MG63 (cell line): ENCODE results near the gene ADARB2. TPM values are rescaled to one million over a fixed set of nuclear protein-coding genes. Genes with fewer than 3 reads are reported as not detected.
"Not testable (repeated sequence)": the region's sequence is repeated elsewhere in the genome, so short reads cannot be mapped to it uniquely, and the experiment has no call there.

Source experiments
- DNase-seq: peaks from one replicate; pipeline ENCODE4 v3.0.0-alpha.2; 2020
- H3K27me3 ChIP-seq: fragments of 250-450 bp; sonication (Bioruptor Pico); 2 replicates; pipeline ENCODE4 v1.5.1; 2020; ENCODE audit warnings: mild to moderate bottlenecking, moderate library complexity
- H3K36me3 ChIP-seq: fragments of 250-450 bp; sonication (Bioruptor Pico); 2 replicates; pipeline ENCODE4 v1.5.1; 2020; ENCODE audit warnings: mild to moderate bottlenecking, moderate library complexity
- H3K4me3 ChIP-seq: fragments of 250-450 bp; sonication (Bioruptor Pico); 2 replicates; pipeline ENCODE4 v1.5.1; 2020; ENCODE audit warnings: mild to moderate bottlenecking, moderate library complexity
- H3K9me3 ChIP-seq: fragments of 250-450 bp; sonication (Bioruptor Pico); 2 replicates; pipeline ENCODE4 v1.5.1; 2020; ENCODE audit warnings: mild to moderate bottlenecking, moderate library complexity
- total RNA-seq: library from RNA; depleted of rRNA; stranded (reverse); fragments of >200 nt; shearing (Covaris generic); gene quantifications from 2 replicates; pipeline ENCODE4 v1.2.3, GENCODE V29; 2014; ENCODE audit warnings: low replicate concordance

ADARB2 gene
- total RNA-seq, 1 experiment from 2014 or later: not detected

DNA sequence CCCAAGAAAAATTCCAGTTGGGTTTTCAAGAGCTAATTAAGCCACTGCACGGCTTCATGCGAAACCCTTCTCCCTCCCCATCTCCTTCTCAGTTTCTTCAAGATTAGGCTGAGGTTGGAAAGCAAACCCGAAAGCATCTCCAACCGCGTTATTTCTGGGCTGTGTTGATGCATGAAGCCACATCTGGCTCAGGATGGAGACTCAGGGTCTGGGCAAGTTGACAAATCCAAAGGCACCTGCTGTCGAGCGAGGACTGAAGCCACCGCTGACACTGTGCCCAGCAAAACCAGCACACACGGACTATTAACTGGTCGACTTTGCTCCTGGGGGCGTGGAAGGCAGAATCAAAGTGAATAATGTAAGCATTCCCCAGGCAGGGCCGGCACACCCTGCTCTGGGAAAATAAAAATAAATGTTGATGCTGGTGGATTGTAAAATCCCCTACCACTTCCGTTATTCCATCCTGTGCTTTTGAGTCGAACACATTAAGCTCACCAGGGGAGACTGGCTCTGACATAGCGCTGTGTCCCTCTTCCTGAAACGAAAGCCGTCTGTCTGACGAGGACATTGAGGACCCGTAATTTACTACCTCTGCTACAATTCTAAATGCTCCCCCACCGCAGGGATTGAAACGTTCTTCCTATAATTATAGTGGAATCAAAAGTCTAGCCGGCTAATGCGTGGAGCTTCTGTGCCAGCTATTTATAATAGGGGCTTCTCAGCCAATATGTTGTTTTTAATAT, 269.8 kb downstream of the ADARB2 start:
- Histone ChIP-seq H3K4me3 (no peak overlapping the region), H3K9me3 (no peaks in the 10 kb centered on the region), H3K27me3 (peaks cover 53% of the 10 kb centered on the region), H3K36me3 (no peaks in the 10 kb centered on the region)
- DNase-seq: no peak

DNA sequence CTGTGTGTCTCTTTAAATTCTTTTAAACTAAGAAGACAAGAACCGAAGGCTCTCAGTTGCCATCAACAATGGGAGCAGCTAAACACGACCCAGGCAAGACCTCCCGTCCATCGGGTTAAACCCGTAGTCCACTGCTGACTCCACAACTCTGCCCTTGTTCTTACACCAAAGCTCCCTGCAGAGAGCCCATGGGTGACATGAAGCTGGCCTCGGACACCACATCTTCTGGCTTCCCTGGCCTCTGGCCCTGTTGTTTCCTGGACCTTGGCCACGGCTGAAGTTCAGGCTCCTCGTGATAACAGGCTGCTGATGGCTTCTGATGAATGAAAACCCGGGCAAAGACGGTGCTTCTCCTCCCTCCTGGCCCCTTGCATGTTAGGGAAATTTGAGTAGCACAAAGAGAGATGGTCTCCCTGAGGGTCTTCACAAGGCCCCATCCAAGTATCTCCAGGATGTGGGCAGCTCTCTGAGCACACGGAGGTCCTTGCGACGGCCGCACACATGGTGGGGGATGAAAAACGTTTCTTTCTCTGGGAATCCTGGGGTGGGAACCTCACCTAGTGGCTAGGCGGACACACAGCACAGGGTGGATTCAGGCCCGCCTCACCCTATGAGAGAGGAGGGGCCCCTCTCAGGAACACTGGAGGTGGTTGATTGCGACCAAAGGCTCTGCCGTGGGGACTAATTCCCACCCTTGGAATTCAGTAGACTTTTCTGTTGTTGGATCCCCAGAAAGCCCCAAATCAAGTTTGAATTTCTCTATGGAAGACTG, 271.1 kb downstream of the ADARB2 start:
- H3K4me3 ChIP-seq: no peak overlapping the region
- H3K36me3 ChIP-seq: no peaks in the 10 kb centered on the region
- H3K9me3 ChIP-seq: no peaks in the 10 kb centered on the region
- DNase-seq: no peak
- peaks cover 53% of the 10 kb centered on the region for H3K27me3 ChIP-seq

DNA sequence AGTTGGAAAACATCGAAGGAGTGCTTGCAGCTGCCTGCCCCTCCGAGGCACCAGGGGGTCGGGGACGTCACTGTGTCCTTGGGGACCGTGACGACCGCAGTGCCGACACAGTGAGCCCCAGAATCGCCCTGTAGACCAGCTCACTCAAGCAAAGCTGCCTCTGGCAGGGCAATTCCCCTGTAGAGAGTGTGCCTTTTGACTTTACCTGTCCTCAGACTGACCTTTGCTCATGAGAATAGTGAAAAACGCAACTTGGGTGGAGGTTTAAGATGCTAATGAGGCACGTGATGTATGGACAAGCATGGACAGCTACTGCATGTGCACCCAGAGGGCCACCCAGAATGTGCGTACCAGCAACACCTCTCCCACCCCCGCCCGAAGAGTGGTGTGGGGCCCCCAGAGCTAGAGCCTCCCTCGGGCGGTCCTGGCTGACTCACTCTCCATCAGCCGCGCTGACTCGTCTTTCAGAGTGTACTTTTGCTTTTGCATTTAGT, 271.9 kb downstream of the ADARB2 start:
- no peaks in the 10 kb centered on the region for H3K36me3 ChIP-seq
- no peaks in the 10 kb centered on the region for H3K9me3 ChIP-seq
- no peak overlapping the region for H3K4me3 ChIP-seq
- DNase-seq: no peak
- H3K27me3 ChIP-seq: peaks cover 47% of the 10 kb centered on the region

DNA sequence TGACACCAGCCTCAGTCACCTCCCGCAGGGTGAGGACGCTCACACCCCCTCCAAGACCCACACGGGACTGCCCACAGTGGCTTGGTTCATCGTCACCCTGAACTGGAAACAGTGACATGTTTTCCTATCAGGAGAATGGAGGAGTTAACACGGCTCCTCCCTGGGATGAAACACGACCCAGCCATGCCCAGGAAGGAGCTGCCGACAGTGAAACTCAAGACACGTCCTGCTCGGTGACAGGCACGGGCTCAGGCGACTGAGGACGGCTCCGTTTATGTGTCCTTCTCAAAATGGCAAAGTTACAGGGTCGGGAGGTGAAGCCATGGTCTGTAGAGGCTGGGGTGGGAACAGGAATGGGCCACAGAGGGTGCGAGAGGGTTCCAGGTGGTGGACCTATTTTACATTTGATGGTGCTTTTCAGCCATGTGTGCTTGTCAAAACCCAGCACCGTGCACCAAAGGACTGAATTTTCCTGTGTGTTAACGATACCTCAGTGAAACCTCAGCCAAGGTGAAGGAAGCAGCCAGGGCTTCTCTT, 272.4 kb downstream of the ADARB2 start:
- H3K4me3 ChIP-seq: no peak overlapping the region
- H3K27me3 ChIP-seq: peaks cover 45% of the 10 kb centered on the region
- no peaks in the 10 kb centered on the region for H3K36me3 ChIP-seq
- DNase-seq: no peak
- no peaks in the 10 kb centered on the region for H3K9me3 ChIP-seq

DNA sequence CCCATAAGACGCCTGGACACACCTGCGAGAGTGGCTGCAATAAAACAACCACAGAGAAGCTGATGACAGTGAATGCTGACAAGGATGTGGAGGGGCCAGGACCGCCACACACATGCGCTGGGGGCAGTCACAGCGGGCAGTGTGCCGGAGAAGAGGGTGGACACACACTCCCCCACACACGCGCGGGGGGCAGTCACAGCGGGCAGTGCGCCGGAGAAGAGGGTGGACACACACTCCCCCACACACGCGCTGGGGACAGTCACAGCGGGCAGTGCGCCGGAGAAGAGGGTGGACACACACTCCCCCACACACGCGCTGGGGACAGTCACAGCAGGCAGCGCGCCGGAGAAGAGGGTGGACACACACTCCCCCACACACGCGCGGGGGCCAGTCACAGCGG, 273.4 kb downstream of the ADARB2 start:
- peaks cover 38% of the 10 kb centered on the region for H3K27me3 ChIP-seq
- not testable (repeated sequence) for H3K36me3 ChIP-seq, H3K4me3 ChIP-seq, DNase-seq, H3K9me3 ChIP-seq

DNA sequence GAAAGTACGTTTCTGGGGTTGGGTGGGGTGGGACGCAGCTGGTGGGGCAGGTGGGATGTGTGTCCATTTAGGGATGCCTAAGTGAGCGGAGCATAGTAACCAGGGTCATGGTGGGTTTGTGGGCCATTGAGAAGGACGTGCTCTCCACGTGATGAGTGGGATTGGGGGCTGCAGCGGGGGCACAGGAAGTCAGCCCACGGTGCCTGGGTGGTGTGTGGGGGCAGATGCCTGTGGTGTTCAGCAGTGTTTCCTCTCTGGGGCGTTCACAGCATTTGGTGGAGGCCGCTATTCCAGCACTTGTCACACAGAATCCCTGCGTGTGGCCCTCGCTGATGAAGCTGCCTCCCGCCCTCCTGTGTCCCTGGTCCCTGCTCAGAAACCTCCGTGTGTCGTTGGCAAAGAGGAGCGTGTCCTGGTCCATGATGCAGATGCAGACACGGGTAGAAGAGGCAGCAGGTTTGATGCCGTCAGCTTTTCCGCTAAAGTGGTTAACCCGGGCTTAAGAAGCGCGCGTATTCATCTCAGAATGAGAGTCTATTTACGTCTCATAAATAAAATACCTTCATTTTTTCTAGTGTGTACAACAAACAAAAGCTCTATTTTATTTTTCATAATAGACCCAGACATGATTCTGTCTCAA, 274.2 kb downstream of the ADARB2 start:
- H3K27me3 ChIP-seq: peaks cover 29% of the 10 kb centered on the region
- no peak for DNase-seq
- H3K36me3 ChIP-seq: no peaks in the 10 kb centered on the region
- no peak overlapping the region for H3K4me3 ChIP-seq
- H3K9me3 ChIP-seq: no peaks in the 10 kb centered on the region

DNA sequence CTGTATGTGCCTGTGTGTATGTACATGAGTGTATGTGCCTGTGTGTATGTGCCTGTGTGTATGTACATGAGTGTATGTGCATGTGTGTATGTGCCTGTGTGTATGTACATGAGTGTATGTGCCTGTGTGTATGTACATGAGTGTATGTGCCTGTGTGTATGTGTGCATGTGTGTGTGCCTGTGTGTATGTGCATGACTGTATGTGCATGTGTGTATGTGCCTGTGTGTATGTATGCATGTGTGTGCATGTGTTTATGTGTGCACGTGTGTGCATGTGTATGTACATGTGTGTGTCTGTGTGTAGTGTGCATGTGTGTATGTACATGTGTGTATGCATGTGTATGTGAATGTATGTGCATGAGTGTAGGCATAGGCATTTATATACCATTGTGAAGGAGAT, 274.8 kb downstream of the ADARB2 start:
- H3K9me3 ChIP-seq: no peaks in the 10 kb centered on the region
- DNase-seq: no peak
- H3K36me3 ChIP-seq: no peaks in the 10 kb centered on the region
- H3K27me3 ChIP-seq: peaks cover 23% of the 10 kb centered on the region
- no peak overlapping the region for H3K4me3 ChIP-seq

DNA sequence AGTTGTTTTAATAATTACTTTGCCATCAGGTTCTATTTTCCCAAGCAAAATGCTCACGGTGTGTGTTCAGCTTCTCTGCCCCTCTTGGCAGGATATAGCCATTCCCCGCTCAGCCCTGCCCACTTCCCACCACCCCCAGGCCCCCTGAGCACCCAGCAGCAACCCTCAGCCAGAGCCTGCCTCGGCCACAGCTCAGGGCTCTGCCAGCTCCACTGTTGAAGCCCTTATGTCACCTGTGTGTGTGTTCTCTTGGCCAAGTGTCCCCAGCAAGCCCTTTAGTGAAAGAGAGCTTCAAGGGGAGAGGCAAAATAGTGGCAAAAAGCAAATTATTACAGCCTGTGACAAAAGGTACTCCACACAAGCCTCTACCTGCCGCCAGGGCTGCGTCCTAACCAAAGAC, 275.3 kb downstream of the ADARB2 start:
- no peak overlapping the region for H3K4me3 ChIP-seq
- H3K36me3 ChIP-seq: no peaks in the 10 kb centered on the region
- peaks cover 18% of the 10 kb centered on the region for H3K27me3 ChIP-seq
- no peaks in the 10 kb centered on the region for H3K9me3 ChIP-seq
- no peak for DNase-seq

DNA sequence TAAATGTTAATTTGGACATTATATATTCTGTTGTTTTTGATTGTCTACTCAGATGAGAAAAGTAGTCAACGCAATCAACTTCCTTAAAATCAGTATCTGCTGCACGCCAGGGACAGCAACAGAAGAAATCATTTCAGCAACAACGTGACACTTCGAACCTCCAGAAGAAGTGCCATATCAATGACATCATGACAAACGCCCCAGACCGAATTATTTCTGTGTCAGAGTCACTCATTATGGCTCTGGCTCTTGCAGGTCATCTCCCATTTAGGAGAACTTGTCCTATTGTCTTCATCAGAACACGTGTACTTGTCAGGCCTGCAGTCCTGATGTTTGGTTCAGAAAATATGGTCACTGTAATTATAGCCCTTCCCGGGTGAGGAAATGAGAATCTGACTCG, 276.3 kb downstream of the ADARB2 start:
- H3K4me3 ChIP-seq: no peak overlapping the region
- no peaks in the 10 kb centered on the region for H3K36me3 ChIP-seq
- H3K27me3 ChIP-seq: peaks cover 8% of the 10 kb centered on the region
- no peak for DNase-seq
- no peaks in the 10 kb centered on the region for H3K9me3 ChIP-seq

DNA sequence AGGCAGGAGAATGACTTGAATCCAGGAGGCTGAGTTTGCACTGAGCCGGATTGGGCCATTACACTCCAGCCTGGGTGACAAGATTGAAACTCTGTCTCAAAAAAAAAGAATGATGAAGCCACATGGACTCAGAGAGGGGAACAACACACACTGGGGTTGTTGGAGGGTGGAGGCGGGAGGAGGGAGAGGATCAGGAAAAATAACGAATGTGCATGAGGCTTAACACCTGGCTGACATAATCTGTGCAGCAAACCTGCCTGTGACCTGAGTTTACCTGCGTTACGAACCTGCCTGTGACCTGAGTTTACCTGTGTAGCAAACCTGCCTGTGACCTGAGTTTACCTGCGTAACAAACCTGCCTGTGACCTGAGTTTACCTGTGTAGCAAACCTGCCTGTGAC, 277.7 kb downstream of the ADARB2 start:
- not testable (repeated sequence) for H3K4me3 ChIP-seq, H3K36me3 ChIP-seq, H3K9me3 ChIP-seq, DNase-seq, H3K27me3 ChIP-seq

DNA sequence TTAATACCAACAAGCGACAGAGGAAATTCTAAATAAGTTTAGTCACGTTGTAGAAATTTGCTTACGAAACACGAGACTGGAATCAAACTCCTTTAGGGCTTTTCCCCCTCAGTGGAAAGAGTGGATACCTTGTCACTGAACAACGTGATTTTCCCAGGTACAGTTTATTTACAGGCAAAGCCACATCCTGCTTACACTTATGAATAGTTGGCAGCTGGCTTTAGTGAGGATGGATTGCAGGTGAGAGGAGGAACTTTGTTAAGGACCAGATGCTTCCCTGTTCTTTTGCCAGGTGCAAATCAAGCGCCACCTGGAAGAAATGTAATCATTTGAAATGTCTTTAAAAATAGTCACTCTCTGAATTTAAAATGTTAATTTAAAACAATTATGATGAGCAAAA, 282.4 kb downstream of the ADARB2 start:
- Histone ChIP-seq H3K36me3 (no peaks in the 10 kb centered on the region), H3K4me3 (no peak overlapping the region), H3K9me3 (no peaks in the 10 kb centered on the region), H3K27me3 (peaks cover 4% of the 10 kb centered on the region; the same call in 1 of the 2 replicates)
- no peak for DNase-seq

DNA sequence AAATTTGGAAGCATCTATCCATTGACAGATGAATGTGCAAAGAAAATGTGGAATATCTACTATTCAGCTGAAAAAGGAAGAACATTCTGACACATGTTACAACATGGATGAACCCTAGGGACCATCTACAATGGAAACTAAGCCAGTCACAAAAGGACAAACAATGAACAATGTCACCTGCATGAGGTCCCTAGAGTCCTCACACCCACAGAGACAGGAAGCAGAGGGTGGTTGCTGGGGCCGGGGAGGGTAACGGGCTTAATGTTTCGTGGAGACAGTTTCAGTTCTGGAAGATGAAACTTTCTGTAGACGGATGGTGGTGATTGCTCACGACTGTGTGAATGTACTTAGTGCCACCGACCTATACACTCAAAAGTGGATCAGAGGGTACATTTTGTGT, 282.9 kb downstream of the ADARB2 start:
- Histone ChIP-seq H3K9me3 (no peaks in the 10 kb centered on the region), H3K36me3 (no peaks in the 10 kb centered on the region), H3K4me3 (no peak overlapping the region), H3K27me3 (peaks cover 4% of the 10 kb centered on the region; the same call in 1 of the 2 replicates)
- DNase-seq: no peak

DNA sequence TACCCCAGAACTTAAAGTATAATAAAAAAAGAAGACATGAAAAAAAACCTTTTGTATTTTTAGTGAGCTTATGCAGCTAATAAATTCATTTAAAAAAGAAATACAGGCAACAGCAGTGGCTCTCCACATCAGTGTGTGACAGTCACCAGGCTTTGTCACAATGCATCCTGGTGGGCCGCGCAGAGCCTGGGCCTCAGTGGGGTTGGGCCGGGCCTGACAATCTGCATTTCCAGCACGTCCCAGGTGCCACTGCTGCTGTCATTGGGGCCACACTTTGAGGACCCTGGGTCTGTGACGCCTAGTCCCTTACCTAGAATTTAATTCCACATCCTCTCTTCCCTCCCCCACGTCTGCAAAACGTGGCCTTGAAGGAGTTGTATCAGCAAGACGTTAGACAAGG, 284.5 kb downstream of the ADARB2 start:
- H3K4me3 ChIP-seq: no peak overlapping the region
- peaks cover 4% of the 10 kb centered on the region; the same call in 1 of the 2 replicates for H3K27me3 ChIP-seq
- H3K36me3 ChIP-seq: no peaks in the 10 kb centered on the region
- no peak for DNase-seq
- H3K9me3 ChIP-seq: no peaks in the 10 kb centered on the region

DNA sequence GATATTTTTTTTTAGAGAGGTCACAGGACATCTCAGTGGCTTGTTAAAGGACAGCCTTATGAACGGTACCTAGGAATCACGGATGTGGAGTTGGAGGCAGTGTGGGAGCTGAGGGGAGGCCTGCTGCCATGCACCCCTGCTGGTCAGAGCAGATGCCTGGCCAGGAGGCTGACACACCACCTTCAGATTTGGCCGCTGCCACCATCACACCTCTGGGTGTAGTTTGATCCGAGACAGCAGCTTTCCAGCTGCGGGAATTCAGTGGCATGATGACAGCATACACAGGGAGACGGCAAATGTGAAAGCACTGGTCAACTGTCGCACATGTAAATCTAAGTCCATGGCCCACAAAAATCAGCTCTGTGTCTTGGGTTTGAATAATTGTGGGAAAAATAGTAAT, 285.4 kb downstream of the ADARB2 start:
- no peaks in the 10 kb centered on the region for H3K9me3 ChIP-seq
- H3K36me3 ChIP-seq: no peaks in the 10 kb centered on the region
- no peak overlapping the region for H3K4me3 ChIP-seq
- no peak for DNase-seq
- H3K27me3 ChIP-seq: peaks cover 4% of the 10 kb centered on the region; the same call in 1 of the 2 replicates

DNA sequence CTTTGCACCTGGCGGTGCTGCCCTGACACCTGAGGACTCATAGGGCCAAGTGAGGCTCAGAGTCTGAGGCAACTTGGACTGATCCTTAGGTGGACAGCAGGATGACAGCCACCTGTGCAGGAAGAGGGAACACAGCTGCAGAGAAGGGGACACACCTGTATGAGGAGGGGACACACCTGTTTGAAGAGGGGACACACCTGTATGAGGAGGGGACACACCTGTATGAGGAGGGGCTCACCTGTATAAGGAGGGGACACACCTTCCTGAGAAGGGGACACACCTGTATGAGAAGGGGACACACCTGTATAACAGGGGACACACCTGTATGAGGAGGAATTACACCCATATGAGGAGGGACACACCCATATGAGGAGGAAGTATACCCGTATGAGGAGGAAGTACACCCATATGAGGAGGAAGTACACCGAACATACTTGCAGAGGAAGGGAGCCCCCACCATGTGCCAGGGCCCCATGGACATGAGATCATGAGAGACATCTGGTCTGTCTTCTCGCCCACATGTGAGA, 285.9 kb downstream of the ADARB2 start:
- Histone ChIP-seq H3K27me3 (peaks cover 4% of the 10 kb centered on the region; the same call in 1 of the 2 replicates), H3K36me3 (no peaks in the 10 kb centered on the region), H3K9me3 (no peaks in the 10 kb centered on the region), H3K4me3 (no peak overlapping the region)
- no peak for DNase-seq

DNA sequence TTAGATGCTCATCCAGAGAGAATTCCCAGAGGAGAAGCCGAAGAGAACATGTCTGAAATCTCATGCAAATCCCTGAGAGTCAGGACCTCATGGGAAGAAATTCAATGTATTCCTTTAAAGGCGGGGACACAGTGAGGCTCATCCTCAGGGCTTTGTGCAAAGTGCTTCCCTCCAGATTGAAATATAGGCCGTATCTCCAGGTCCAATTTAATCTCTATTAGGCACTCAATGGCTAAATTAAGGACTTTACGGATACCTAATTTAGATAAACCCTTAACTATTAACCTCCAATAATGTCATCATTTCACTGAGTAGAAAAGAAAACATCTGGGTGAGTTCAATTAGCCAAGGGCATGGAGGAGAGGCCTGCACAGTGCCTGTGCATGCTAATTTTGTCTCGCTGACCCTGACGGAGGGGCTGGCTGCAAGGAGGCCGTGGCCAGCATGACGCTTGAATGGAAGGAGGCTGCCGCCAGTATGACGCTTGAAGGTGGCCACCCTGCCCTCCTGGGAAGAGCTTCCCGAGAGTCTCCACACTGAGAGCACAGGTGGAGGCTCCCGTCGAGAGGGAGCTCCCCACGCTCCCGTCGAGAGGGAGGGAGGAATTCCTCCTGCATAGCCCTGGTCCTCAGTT, 287.6 kb downstream of the ADARB2 start:
- no peaks in the 10 kb centered on the region for H3K27me3 ChIP-seq
- no peak overlapping the region for H3K4me3 ChIP-seq
- DNase-seq: no peak
- no peaks in the 10 kb centered on the region for H3K36me3 ChIP-seq
- no peaks in the 10 kb centered on the region for H3K9me3 ChIP-seq
